ENCODE results near the gene TEAD2. TPM values are rescaled to one million over a fixed set of nuclear protein-coding genes. Genes with fewer than 3 reads are reported as not detected.

The TEAD2 gene
- total and polyA plus RNA-seq, 2 of the 13 experiments (the other 11 are each of a cell fraction or from before 2014, with no cell fraction given) = 10.8 to 12.5 TPM

DNA sequence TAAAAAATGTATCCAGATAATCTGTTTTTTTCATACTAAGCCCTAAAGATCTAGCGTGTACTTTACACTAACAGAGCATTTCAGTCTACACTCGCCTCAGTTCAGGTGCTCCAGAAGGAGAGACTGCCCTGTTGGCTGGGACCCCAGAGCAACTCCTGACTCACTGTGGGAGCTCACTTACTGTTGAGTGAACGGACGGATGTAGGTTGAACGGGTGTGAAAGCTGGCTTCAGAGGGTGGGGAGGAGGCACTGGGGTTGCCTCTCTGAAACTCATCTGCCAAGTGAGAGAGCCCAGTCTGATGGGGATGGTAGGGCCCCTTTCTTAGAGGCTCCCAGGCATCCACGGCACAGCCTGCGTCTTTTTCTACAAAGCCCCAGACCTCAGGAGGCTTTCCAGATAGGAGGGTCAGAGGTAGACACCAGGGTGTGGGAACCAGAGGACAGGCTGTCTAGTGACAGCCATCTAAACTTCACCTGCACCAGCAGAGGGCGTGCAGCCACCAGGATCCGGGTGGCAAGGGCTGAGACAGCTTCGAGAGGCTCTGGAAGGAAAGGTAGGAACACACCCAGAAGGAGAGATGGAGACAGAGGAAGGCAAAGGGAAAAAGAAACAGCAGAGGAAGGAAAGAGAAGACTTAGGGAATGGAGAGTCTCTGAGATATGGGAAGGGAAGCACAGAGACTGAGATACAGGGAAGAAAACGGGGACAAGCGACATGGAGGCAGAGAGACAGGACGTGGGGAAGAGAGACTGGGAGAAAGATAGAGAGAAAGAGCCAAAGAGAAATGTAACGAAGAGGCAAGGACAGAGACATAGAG is 29.6 kb upstream of the TEAD2 start (continued):
- TF ChIP-seq, protein P1, sequence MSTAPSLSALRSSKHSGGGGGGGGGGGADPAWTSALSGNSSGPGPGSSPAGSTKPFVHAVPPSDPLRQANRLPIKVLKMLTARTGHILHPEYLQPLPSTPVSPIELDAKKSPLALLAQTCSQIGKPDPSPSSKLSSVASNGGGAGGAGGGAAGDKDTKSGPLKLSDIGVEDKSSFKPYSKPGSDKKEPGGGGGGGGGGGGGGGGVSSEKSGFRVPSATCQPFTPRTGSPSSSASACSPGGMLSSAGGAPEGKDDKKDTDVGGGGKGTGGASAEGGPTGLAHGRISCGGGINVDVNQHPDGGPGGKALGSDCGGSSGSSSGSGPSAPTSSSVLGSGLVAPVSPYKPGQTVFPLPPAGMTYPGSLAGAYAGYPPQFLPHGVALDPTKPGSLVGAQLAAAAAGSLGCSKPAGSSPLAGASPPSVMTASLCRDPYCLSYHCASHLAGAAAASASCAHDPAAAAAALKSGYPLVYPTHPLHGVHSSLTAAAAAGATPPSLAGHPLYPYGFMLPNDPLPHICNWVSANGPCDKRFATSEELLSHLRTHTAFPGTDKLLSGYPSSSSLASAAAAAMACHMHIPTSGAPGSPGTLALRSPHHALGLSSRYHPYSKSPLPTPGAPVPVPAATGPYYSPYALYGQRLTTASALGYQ (CRISPR knock-in tag; IDR thresholded peaks at IDR 0.05) = no peak
- TF ChIP-seq NFE2L1 (CRISPR knock-in tag; IDR thresholded peaks at IDR 0.05; ENCODE audit: borderline replicate concordance) (no peak), NR3C1 (CRISPR knock-in tag; IDR thresholded peaks at IDR 0.05) (no peak), TGIF2 (CRISPR knock-in tag; IDR thresholded peaks at IDR 0.05) (0 out of 2 replicates have a peak, but pooled peaks have one; percentile 56), SUZ12 (IDR thresholded peaks at IDR 0.05; ENCODE audit: low read depth, low read length) (peak; percentile 28; the same call in 1 of the 2 replicates), ZNF292 (CRISPR knock-in tag; IDR thresholded peaks at IDR 0.05; ENCODE audit: borderline replicate concordance, low read depth) (no peak), SALL1 (CRISPR knock-in tag; IDR thresholded peaks at IDR 0.05) (peak; percentile 49; the same call in 1 of the 2 replicates), GATAD1 (CRISPR knock-in tag; IDR thresholded peaks at IDR 0.05) (no peak), ZNF782 (CRISPR knock-in tag; IDR thresholded peaks at IDR 0.05; ENCODE audit: borderline replicate concordance) (no peak), SSRP1 (CRISPR knock-in tag; IDR thresholded peaks at IDR 0.05) (no peak), TRIM24 (CRISPR knock-in tag; IDR thresholded peaks at IDR 0.05) (no peak), CREB1 (IDR thresholded peaks at IDR 0.05) (no peak), CREB1 (CRISPR knock-in tag; IDR thresholded peaks at IDR 0.05) (no peak), SKI (IDR thresholded peaks at IDR 0.05; ENCODE audit: partially characterized antibody) (no peak), PAWR (CRISPR knock-in tag; IDR thresholded peaks at IDR 0.05; ENCODE audit: borderline replicate concordance) (no peak), NR2F6 (IDR thresholded peaks at IDR 0.05) (no peak), NR2F6 (CRISPR knock-in tag; IDR thresholded peaks at IDR 0.05) (no peak), ZFP90 (CRISPR knock-in tag; IDR thresholded peaks at IDR 0.05; ENCODE audit: borderline replicate concordance) (peak; percentile 53; the same call in 1 of the 2 replicates), ETV5 (CRISPR knock-in tag; IDR thresholded peaks at IDR 0.05; ENCODE audit: borderline replicate concordance) (no peak), XBP1 (CRISPR knock-in tag; IDR thresholded peaks at IDR 0.05) (no peak), FLYWCH1 (CRISPR knock-in tag; IDR thresholded peaks at IDR 0.05) (no peak), ISL2 (CRISPR knock-in tag; IDR thresholded peaks at IDR 0.05) (no peak), ZMYM4 (CRISPR knock-in tag; IDR thresholded peaks at IDR 0.05) (no peak), TAF1 (CRISPR knock-in tag; IDR thresholded peaks at IDR 0.05) (no peak), ZNF747 (CRISPR knock-in tag; IDR thresholded peaks at IDR 0.05; ENCODE audit: borderline replicate concordance) (no peak), XRCC5 (optimal IDR thresholded peaks at IDR 0.05; ENCODE audit: low read length) (peak; percentile 75), ZNF343 (CRISPR knock-in tag; IDR thresholded peaks at IDR 0.05) (no peak), ZBTB20 (CRISPR knock-in tag; IDR thresholded peaks at IDR 0.05; ENCODE audit: borderline replicate concordance, low read depth) (no peak), STAG1 (CRISPR knock-in tag; IDR thresholded peaks at IDR 0.05) (peak; percentile 96)
- TF ChIP-seq, protein P2, sequence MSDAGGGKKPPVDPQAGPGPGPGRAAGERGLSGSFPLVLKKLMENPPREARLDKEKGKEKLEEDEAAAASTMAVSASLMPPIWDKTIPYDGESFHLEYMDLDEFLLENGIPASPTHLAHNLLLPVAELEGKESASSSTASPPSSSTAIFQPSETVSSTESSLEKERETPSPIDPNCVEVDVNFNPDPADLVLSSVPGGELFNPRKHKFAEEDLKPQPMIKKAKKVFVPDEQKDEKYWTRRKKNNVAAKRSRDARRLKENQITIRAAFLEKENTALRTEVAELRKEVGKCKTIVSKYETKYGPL (CRISPR knock-in tag; IDR thresholded peaks at IDR 0.05) = no peak
- TF ChIP-seq, protein P3, sequence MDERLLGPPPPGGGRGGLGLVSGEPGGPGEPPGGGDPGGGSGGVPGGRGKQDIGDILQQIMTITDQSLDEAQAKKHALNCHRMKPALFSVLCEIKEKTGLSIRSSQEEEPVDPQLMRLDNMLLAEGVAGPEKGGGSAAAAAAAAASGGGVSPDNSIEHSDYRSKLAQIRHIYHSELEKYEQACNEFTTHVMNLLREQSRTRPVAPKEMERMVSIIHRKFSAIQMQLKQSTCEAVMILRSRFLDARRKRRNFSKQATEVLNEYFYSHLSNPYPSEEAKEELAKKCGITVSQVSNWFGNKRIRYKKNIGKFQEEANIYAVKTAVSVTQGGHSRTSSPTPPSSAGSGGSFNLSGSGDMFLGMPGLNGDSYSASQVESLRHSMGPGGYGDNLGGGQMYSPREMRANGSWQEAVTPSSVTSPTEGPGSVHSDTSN (CRISPR knock-in tag; IDR thresholded peaks at IDR 0.05) = 0 out of 2 replicates have a peak, but pooled peaks have one; percentile 18

All from HepG2 (cell line).